NCI-H128 (cell line): ENCODE measurements around the gene USP32.
"Not testable (repeated sequence)": the region's sequence is repeated elsewhere in the genome, so short reads cannot be mapped to it uniquely, and the experiment has no call there.

Experiments
- DNase-seq: peaks from one replicate; lab custom pipeline; 2025; ENCODE audit not compliant: unreplicated experiment; lab: John Stamatoyannopoulos, UW

The USP32 gene

GRCh38 chr17:60333628-60334031 is 58.3 kb downstream of the USP32 start:
- DNase-seq = no peak

- not testable (repeated sequence) for DNase-seq
Observed at GRCh38 chr17:60333072-60333471, 58.9 kb downstream of the USP32 start.

GRCh38 chr17:60332574-60332973 is 59.4 kb downstream of the USP32 start:
- DNase-seq = no peak

GRCh38 chr17:60330731-60331130 is 61.2 kb downstream of the USP32 start:
- DNase-seq = no peak

GRCh38 chr17:60328679-60329078 is 63.3 kb downstream of the USP32 start:
- DNase-seq = no peak

GRCh38 chr17:60327901-60328273 is 64.0 kb downstream of the USP32 start:
- no peak for DNase-seq

GRCh38 chr17:60327134-60327900 is 64.6 kb downstream of the USP32 start:
- DNase-seq = no peak

- no peak for DNase-seq
Observed at GRCh38 chr17:60326702-60327101, 65.2 kb downstream of the USP32 start.

GRCh38 chr17:60325730-60326524 is 66.0 kb downstream of the USP32 start:
- no peak for DNase-seq

- DNase-seq = no peak
Observed at GRCh38 chr17:60323754-60324153, 68.2 kb downstream of the USP32 start.

- DNase-seq = no peak
Observed at GRCh38 chr17:60322056-60322387, 69.9 kb downstream of the USP32 start.

GRCh38 chr17:60321336-60322055 is 70.4 kb downstream of the USP32 start:
- DNase-seq = no peak

GRCh38 chr17:60318830-60319229 is 73.1 kb downstream of the USP32 start:
- DNase-seq = no peak

GRCh38 chr17:60318326-60318725 is 73.6 kb downstream of the USP32 start:
- no peak for DNase-seq

GRCh38 chr17:60315650-60316049 is 76.3 kb downstream of the USP32 start:
- no peak for DNase-seq

GRCh38 chr17:60314900-60315299 is 77.0 kb downstream of the USP32 start:
- not testable (repeated sequence) for DNase-seq

GRCh38 chr17:60314423-60314822 is 77.5 kb downstream of the USP32 start:
- no peak for DNase-seq

GRCh38 chr17:60311936-60312335 is 80.0 kb downstream of the USP32 start:
- no peak for DNase-seq

- no peak for DNase-seq
Observed at GRCh38 chr17:60311186-60311585, 80.7 kb downstream of the USP32 start.

GRCh38 chr17:60305141-60305540 is 86.8 kb downstream of the USP32 start:
- DNase-seq = no peak

GRCh38 chr17:60304502-60304901 is 87.4 kb downstream of the USP32 start:
- DNase-seq = no peak
